ENCODE data around the gene CSK.

The CSK gene

GRCh38 chr15:74830868-74831267 is 49.0 kb downstream of the CSK start:
- H3K27ac ChIP-seq: no peak overlapping the region
- TF ChIP-seq, protein P1, sequence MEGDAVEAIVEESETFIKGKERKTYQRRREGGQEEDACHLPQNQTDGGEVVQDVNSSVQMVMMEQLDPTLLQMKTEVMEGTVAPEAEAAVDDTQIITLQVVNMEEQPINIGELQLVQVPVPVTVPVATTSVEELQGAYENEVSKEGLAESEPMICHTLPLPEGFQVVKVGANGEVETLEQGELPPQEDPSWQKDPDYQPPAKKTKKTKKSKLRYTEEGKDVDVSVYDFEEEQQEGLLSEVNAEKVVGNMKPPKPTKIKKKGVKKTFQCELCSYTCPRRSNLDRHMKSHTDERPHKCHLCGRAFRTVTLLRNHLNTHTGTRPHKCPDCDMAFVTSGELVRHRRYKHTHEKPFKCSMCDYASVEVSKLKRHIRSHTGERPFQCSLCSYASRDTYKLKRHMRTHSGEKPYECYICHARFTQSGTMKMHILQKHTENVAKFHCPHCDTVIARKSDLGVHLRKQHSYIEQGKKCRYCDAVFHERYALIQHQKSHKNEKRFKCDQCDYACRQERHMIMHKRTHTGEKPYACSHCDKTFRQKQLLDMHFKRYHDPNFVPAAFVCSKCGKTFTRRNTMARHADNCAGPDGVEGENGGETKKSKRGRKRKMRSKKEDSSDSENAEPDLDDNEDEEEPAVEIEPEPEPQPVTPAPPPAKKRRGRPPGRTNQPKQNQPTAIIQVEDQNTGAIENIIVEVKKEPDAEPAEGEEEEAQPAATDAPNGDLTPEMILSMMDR (conservative IDR thresholded peaks at IDR 0.05): no peak

- no peak overlapping the region for H3K27ac ChIP-seq
- TF ChIP-seq, protein P1 (conservative IDR thresholded peaks at IDR 0.05): no peak
These were observed 50.1 kb downstream of the CSK start for GRCh38 chr15:74831813-74832495.

GRCh38 chr15:74832826-74833225 is 50.9 kb downstream of the CSK start:
- H3K27ac ChIP-seq: no peak overlapping the region
- TF ChIP-seq, protein P1 (conservative IDR thresholded peaks at IDR 0.05): no peak

DNA sequence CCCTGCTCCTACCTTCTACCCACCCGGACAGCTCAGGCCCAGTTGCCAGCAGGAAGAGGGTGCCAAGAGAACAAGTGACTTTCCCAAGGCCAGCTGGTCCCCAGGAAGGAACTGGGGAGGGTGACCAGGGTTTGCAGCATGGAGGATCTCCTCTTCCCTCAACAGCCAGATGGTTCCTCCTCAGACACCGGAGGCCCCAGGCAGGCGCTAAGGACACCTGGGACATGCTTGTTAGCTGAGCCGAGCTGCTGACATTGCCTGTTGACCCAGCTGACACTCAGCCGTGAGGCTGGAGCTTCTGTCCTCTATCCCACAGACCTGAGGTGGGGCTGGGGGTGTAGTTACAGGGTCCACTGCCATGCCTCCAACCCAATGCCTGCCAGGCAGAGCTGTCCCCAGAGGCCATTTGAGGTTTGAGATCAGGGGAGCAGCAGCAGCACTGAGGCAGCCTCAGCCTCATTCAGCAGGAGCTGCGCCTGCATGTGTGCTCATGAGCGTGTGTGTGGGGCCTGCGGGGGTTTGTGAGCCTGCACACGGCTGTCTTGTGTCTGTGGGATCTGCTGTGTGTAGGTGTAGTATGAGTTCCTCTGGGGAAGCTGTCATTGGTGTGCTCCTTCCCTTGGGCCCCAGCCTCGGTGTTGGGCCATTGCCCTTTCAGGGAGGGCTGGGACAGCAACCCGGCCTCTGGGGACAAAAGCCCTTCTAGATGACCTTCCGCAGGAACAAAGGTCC is 51.7 kb downstream of the CSK start:
- H3K27ac ChIP-seq: no peak overlapping the region
- TF ChIP-seq, protein P1 (conservative IDR thresholded peaks at IDR 0.05): no peak

DNA sequence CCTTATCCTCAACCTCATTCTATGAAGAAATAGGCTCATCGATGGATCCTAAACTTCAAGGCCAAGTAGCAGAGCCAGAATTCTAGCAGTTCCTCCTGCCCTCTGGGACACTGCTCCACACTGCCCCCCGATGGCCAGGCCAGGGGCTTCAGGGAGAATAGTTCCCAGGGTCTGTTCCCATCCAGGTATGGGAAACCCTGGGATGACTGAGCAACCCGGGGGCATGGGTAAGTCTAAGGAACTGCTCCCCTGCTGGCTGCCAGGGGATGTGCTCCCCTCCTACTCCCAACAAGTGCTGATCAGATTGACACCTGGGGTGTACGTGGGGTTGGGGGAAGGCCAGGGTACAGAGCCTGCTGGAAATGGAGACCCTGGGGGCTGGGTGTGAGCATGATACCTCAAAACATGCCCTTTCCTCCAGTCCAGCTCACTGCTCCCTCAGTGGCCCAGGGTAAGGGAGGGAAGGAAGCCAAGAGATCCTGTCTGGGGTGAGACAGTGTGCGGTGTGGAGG is 53.5 kb downstream of the CSK start:
- TF ChIP-seq, protein P1 (conservative IDR thresholded peaks at IDR 0.05): peak; percentile 98
- H3K27ac ChIP-seq: no peak overlapping the region

DNA sequence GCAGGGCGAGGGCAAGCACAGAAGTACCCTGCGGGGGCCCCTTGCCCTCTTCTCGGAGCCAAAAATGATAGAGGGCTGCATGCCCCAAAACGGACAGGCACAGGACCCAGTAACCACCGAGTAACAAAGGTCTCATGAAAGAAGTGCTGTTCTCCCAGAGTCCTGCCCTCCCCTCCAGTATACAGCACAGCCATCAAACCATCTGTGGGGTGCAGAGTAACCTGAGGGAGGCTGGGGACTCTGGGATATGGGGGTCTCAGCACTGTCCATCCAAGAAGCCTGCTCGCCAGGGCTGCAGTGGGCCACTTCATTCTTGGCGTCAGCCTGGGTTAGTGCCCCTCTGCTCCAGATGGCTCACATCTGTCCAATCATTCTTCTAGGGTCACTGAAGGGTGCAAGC is 55.0 kb downstream of the CSK start:
- no peak overlapping the region for H3K27ac ChIP-seq
- TF ChIP-seq, protein P1 (conservative IDR thresholded peaks at IDR 0.05): no peak

DNA sequence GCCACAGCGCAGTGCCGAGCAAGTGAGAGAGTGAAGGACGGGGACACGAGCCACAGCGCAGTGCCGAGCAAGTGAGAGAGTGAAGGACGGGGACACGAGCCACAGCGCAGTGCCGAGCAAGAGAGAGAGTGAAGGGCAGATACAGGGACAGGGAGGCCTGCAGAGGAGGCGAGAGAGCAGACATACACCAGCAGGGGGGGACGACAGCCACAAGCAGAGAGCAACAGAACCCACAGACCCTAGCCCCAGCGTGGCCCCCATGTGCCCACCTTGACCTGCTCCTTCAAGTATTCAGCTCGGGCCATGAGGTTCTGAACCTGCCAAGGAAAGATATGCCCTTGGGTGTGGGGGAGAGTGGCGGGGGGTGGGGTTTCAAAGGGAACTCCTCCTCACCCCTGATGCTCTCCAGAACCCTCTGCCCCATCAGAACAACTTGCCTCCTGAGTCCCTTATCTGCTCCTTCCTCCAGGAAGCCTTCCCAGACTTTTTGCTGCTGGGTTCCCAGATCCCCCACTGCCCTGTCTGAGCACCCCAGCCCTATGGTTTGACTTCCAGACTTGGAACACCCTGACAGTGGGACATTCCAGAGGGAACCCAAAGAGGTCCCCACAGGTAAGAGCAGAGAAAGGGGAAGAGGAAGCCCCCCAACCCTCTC is 55.7 kb downstream of the CSK start:
- TF ChIP-seq, protein P1 (conservative IDR thresholded peaks at IDR 0.05): peak; percentile 34
- peak overlapping the region; percentile 100; the same call in 1 of the 2 replicates for H3K27ac ChIP-seq

All from VCaP (cell line).